Measurements from ENCODE around the gene FAM13A. TPM values are rescaled to one million over a fixed set of nuclear protein-coding genes. Genes with fewer than 3 reads are reported as not detected.

Gene FAM13A
- total and polyA plus RNA-seq, 2 experiments from 2014 or later = 5.3 to 6.6 TPM

GRCh38 chr4:88955580-88956380 lies 101.2 kb downstream of the FAM13A start:
- Histone ChIP-seq H3K9me2 (ENCODE audit: insufficient read depth) (no peaks in the 10 kb centered on the region), H3K27ac (no peak overlapping the region), H3K79me2 (ENCODE audit: insufficient read depth) (no peaks in the 10 kb centered on the region), H3K9me3 (ENCODE audit: low read depth) (no peaks in the 10 kb centered on the region), H3K9ac (no peak overlapping the region), H3K4me1 (ENCODE audit: insufficient read depth) (no peaks in the 10 kb centered on the region), H3K36me3 (ENCODE audit: low read depth) (no peaks in the 10 kb centered on the region), H4K20me1 (ENCODE audit: insufficient read depth) (no peaks in the 10 kb centered on the region), H2AFZ (no peak overlapping the region), H3K4me3 (no peak overlapping the region), H3K4me2 (ENCODE audit: unreplicated experiment) (no peak overlapping the region), H3F3A (ENCODE audit: insufficient read depth) (no peaks in the 10 kb centered on the region), H3K27me3 (replicated peaks; ENCODE audit: insufficient read depth) (no peaks in the 10 kb centered on the region)
- 78 to 80% methylated on average over 3 of the region's 3 CpGs for WGBS, 2 experiments (ENCODE audit: low coverage in 1 of 2, low lambda C conversion rate in 2 of 2, missing lambda C conversion rate in 2 of 2)
- TF ChIP-seq EZH2phosphoT487 (IDR thresholded peaks at IDR 0.05; ENCODE audit: insufficient read depth, low read depth) (no peak), EZH2 (IDR thresholded peaks at IDR 0.05; ENCODE audit: insufficient read depth, poor library complexity, severe bottlenecking) (no peak)
- no peak for DNase-seq
- in situ Hi-C loops (cut with MboI) = no loop called here

GRCh38 chr4:88953400-88953799 lies 103.6 kb downstream of the FAM13A start:
- no peak overlapping the region for H3K4me3 ChIP-seq
- no peaks in the 10 kb centered on the region for H3K4me1 ChIP-seq (ENCODE audit: insufficient read depth)
- H2AFZ ChIP-seq = no peak overlapping the region
- H3K27me3 ChIP-seq (replicated peaks; ENCODE audit: insufficient read depth) = no peaks in the 10 kb centered on the region
- H3K9me2 ChIP-seq (ENCODE audit: insufficient read depth) = no peaks in the 10 kb centered on the region
- in situ Hi-C loops (cut with MboI) = no loop called here
- H4K20me1 ChIP-seq (ENCODE audit: insufficient read depth) = no peaks in the 10 kb centered on the region
- H3K36me3 ChIP-seq (ENCODE audit: low read depth) = no peaks in the 10 kb centered on the region
- DNase-seq = no peak
- TF ChIP-seq EZH2phosphoT487 (IDR thresholded peaks at IDR 0.05; ENCODE audit: insufficient read depth, low read depth) (no peak), EZH2 (IDR thresholded peaks at IDR 0.05; ENCODE audit: insufficient read depth, poor library complexity, severe bottlenecking) (no peak)
- WGBS, 2 experiments (ENCODE audit: low coverage in 1 of 2, low lambda C conversion rate in 2 of 2, missing lambda C conversion rate in 2 of 2) = 95 to 96% methylated on average over 2 of the region's 2 CpGs
- no peaks in the 10 kb centered on the region for H3F3A ChIP-seq (ENCODE audit: insufficient read depth)
- H3K9me3 ChIP-seq (ENCODE audit: low read depth) = no peaks in the 10 kb centered on the region
- H3K9ac ChIP-seq = no peak overlapping the region
- H3K27ac ChIP-seq = no peak overlapping the region
- H3K4me2 ChIP-seq (ENCODE audit: unreplicated experiment) = no peak overlapping the region
- no peaks in the 10 kb centered on the region for H3K79me2 ChIP-seq (ENCODE audit: insufficient read depth)

GRCh38 chr4:88952081-88952480 lies 104.9 kb downstream of the FAM13A start:
- DNase-seq = no peak
- Histone ChIP-seq H3F3A (ENCODE audit: insufficient read depth) (no peaks in the 10 kb centered on the region), H4K20me1 (ENCODE audit: insufficient read depth) (no peaks in the 10 kb centered on the region), H3K36me3 (ENCODE audit: low read depth) (no peaks in the 10 kb centered on the region), H3K27me3 (replicated peaks; ENCODE audit: insufficient read depth) (no peaks in the 10 kb centered on the region), H3K9me3 (ENCODE audit: low read depth) (no peaks in the 10 kb centered on the region), H2AFZ (no peak overlapping the region), H3K9me2 (ENCODE audit: insufficient read depth) (no peaks in the 10 kb centered on the region), H3K27ac (no peak overlapping the region), H3K79me2 (ENCODE audit: insufficient read depth) (no peaks in the 10 kb centered on the region), H3K4me2 (ENCODE audit: unreplicated experiment) (no peak overlapping the region), H3K9ac (no peak overlapping the region), H3K4me3 (no peak overlapping the region), H3K4me1 (ENCODE audit: insufficient read depth) (no peaks in the 10 kb centered on the region)
- TF ChIP-seq EZH2phosphoT487 (IDR thresholded peaks at IDR 0.05; ENCODE audit: insufficient read depth, low read depth) = no peak
- TF ChIP-seq EZH2 (IDR thresholded peaks at IDR 0.05; ENCODE audit: insufficient read depth, poor library complexity, severe bottlenecking) = no peak
- 41 to 42% methylated on average over 3 of the region's 3 CpGs for WGBS, 2 experiments (ENCODE audit: low coverage in 1 of 2, low lambda C conversion rate in 2 of 2, missing lambda C conversion rate in 2 of 2)
- in situ Hi-C loops (cut with MboI) = no loop called here

- H3K27me3 ChIP-seq (replicated peaks; ENCODE audit: insufficient read depth) = no peaks in the 10 kb centered on the region
- H3K4me3 ChIP-seq = no peak overlapping the region
- H3K27ac ChIP-seq = no peak overlapping the region
- H3K9ac ChIP-seq = no peak overlapping the region
- no peak overlapping the region for H3K4me2 ChIP-seq (ENCODE audit: unreplicated experiment)
- no peaks in the 10 kb centered on the region for H3K79me2 ChIP-seq (ENCODE audit: insufficient read depth)
- no peak overlapping the region for H2AFZ ChIP-seq
- H3K9me2 ChIP-seq (ENCODE audit: insufficient read depth) = no peaks in the 10 kb centered on the region
- no peaks in the 10 kb centered on the region for H3F3A ChIP-seq (ENCODE audit: insufficient read depth)
- H3K36me3 ChIP-seq (ENCODE audit: low read depth) = no peaks in the 10 kb centered on the region
- no peaks in the 10 kb centered on the region for H4K20me1 ChIP-seq (ENCODE audit: insufficient read depth)
- H3K4me1 ChIP-seq (ENCODE audit: insufficient read depth) = no peaks in the 10 kb centered on the region
- TF ChIP-seq EZH2 (IDR thresholded peaks at IDR 0.05; ENCODE audit: insufficient read depth, poor library complexity, severe bottlenecking) (no peak), EZH2phosphoT487 (IDR thresholded peaks at IDR 0.05; ENCODE audit: insufficient read depth, low read depth) (no peak)
- in situ Hi-C loops (cut with MboI) = no loop called here
- no peak for DNase-seq
- WGBS, 2 experiments (ENCODE audit: low coverage in 1 of 2, low lambda C conversion rate in 2 of 2, missing lambda C conversion rate in 2 of 2) = 85 to 86% methylated on average over 2 of the region's 2 CpGs
- no peaks in the 10 kb centered on the region for H3K9me3 ChIP-seq (ENCODE audit: low read depth)
Observed at GRCh38 chr4:88949605-88950004, 107.4 kb downstream of the FAM13A start.
